HG03457 (cell line): ENCODE results near the gene DLK2.
"Not testable (repeated sequence)": the region's sequence is repeated elsewhere in the genome, so short reads cannot be mapped to it uniquely, and the experiment has no call there.

Experiments
- ATAC-seq: cut with Tn5 transposase; IDR thresholded peaks from one replicate; pipeline ENCODE4 v1.9.1; 2021; ENCODE audit warnings: moderate number of reproducible peaks; ENCODE audit not compliant: unreplicated experiment

DLK2 gene

GRCh38 chr6:43481591-43482236 is 26.4 kb upstream of the DLK2 start:
- no peak for ATAC-seq

- no peak for ATAC-seq
Observed at GRCh38 chr6:43481075-43481474, 25.7 kb upstream of the DLK2 start.

- ATAC-seq: no peak
Observed at GRCh38 chr6:43478008-43478372, 22.6 kb upstream of the DLK2 start.

GRCh38 chr6:43477235-43478007 is 22.1 kb upstream of the DLK2 start, which contains the start of gene TJAP1:
Gene TJAP1, plus strand, starts transcription at chr6:43477570. Its CDS starts 21,432 bp downstream, at chr6:43499002.
- no peak for ATAC-seq

GRCh38 chr6:43476746-43477145 is 21.4 kb upstream of the DLK2 start:
- ATAC-seq: no peak

- ATAC-seq: no peak
Observed at GRCh38 chr6:43475516-43475915, 20.2 kb upstream of the DLK2 start.

GRCh38 chr6:43472515-43472914 is 17.2 kb upstream of the DLK2 start:
- ATAC-seq: no peak

- no peak for ATAC-seq
Observed at GRCh38 chr6:43471399-43471798, 16.1 kb upstream of the DLK2 start.

GRCh38 chr6:43469947-43470346 is 14.6 kb upstream of the DLK2 start:
- no peak for ATAC-seq

GRCh38 chr6:43468748-43469681 is 13.7 kb upstream of the DLK2 start:
- no peak for ATAC-seq

GRCh38 chr6:43468240-43468639 is 12.9 kb upstream of the DLK2 start:
- ATAC-seq: no peak

GRCh38 chr6:43467752-43468151 is 12.4 kb upstream of the DLK2 start:
- no peak for ATAC-seq

GRCh38 chr6:43467265-43467664 is 11.9 kb upstream of the DLK2 start:
- not testable (repeated sequence) for ATAC-seq

- no peak for ATAC-seq
Observed at GRCh38 chr6:43465948-43466347, 10.6 kb upstream of the DLK2 start.

GRCh38 chr6:43464337-43464736 is 9.0 kb upstream of the DLK2 start:
- no peak for ATAC-seq

- no peak for ATAC-seq
Observed at GRCh38 chr6:43461936-43462335, 6.6 kb upstream of the DLK2 start.

GRCh38 chr6:43460032-43460431 is 4.7 kb upstream of the DLK2 start:
- ATAC-seq: no peak

GRCh38 chr6:43459535-43459934 is 4.2 kb upstream of the DLK2 start:
- no peak for ATAC-seq

GRCh38 chr6:43458154-43458553 is 2.8 kb upstream of the DLK2 start:
- ATAC-seq: not testable (repeated sequence)

- ATAC-seq: no peak
Observed at GRCh38 chr6:43457643-43458042, 2.3 kb upstream of the DLK2 start.
